Measurements from ENCODE around the gene FBXO41.

The FBXO41 gene

DNA sequence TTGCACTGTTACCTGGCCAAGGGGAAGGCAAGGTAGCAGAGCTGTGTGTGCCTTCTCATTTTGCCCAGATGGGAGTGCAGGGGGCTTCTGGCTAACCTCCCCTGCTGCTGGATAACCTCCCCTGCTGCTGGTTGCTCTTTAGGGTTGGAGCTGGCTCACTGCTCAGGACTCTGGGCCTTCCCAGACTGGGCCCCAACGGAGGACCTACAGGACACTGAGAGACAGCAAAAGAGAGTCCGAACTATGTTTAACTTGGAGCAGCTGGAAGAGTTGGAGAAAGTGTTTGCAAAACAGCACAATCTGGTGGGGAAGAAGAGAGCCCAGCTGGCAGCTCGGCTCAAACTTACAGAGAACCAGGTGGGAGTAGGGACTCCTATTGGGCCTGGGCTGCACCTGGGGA, 76.0 kb downstream of the FBXO41 start:
- DNase-seq: no peak

DNA sequence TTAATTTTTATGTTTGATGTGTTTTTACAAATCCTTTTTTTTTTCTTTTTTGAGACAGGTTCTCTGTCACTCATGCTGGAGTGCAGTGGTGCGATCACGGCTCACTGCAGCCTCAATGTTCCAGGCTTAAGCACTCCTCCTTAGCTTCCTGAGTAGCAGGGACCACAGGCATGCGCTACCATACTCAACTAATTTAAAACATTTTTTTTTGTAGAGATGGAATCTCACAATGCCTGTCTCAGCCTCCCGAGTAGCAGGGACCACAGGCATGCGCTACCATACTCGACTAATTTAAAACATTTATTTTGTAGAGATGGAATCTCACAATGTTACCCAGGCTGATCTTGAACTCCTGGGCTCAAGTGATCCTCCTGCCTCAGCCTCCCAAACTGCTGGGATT, 78.7 kb downstream of the FBXO41 start:
- DNase-seq: no peak
